Measurements from ENCODE around the gene IKZF1.
A peak's percentile ranks its signal among the peaks of the same experiment; 100 is the strongest.

The IKZF1 gene

DNA sequence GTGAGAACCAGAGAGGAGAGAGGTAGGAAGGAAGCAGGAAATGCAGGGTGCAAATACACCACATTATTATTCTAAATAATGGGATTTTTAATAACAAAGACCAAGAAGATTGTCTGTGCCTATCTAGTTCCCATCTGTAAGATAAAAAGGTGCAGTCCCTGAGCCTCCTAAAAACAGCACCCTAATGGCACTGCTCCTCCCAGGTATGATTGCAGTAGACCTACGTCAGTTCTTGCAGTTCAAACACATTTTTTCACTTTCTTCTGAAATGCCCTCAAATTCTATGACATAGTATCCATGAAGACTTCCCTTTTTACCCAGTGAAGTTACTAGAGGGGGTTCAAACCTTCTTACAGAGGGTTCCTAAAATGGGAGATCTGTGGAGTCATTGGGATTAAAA lies 75.0 kb downstream of the IKZF1 start:
- no peak for DNase-seq

DNA sequence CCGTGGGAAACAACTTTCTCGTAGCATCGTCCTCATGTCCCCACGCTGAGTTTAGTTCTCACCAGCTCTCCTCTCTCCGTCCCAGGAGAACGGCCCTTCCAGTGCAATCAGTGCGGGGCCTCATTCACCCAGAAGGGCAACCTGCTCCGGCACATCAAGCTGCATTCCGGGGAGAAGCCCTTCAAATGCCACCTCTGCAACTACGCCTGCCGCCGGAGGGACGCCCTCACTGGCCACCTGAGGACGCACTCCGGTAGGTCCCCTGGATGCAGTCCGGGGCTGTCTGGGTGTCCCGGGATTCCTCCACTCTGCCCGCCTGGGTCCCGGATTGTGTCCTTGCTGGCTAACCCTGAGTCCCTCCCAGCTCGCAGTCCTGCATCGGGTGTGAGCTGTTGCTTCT lies 77.9 kb downstream of the IKZF1 start:
- DNase-seq: no peak

DNA sequence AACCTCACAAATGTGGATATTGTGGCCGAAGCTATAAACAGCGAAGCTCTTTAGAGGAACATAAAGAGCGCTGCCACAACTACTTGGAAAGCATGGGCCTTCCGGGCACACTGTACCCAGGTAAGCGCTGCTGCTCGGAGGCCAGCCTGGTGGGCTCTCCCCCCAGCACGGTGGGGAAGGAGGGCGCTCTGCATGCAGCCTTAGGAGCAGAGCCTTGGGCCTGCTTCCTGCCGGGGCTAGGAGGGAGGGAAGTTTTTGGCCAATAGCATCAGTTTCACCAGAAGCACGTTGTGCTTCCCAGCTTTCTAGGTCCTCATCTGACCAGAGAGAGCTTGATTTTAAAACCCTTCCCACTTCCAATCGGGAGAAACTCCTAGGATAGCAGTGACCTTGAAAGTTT lies 82.8 kb downstream of the IKZF1 start:
- no peak for DNase-seq

DNA sequence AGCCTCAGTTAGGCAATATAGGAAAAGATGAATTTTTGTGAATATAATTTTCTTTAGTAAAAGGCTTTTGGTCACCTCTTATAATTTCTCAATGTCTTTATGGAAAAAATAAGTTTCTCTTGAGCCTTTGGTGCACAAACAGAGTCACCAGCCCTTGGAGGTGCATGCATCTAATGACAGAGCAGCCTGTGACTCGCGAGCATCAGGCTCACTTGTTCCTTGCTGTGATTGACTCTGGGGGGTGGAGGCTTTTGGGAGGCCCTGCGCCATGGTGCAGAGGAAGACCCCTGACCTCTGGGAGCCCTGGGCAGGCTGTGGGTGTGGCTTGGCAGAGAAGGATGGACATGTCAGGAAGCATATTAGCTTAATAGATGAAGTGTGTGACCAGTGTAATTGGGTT lies 85.4 kb downstream of the IKZF1 start:
- no peak for DNase-seq

DNA sequence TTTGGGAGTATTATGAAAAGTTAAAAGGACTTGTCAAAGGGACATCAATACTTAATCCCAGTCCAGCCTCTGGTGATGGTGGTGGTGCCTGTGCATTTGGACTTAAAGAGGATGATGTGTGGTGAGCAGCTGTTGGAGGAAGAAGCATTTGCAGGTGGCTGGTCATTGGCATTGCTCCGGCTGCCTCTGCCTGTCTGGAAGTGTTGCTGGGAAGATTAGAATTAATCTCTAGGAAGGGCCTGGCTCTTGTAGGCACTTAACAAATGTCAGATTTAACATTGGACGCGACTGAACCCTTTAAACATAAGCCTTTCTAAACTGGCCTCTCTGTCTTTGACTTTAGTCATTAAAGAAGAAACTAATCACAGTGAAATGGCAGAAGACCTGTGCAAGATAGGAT lies 86.9 kb downstream of the IKZF1 start:
- DNase-seq: no peak

DNA sequence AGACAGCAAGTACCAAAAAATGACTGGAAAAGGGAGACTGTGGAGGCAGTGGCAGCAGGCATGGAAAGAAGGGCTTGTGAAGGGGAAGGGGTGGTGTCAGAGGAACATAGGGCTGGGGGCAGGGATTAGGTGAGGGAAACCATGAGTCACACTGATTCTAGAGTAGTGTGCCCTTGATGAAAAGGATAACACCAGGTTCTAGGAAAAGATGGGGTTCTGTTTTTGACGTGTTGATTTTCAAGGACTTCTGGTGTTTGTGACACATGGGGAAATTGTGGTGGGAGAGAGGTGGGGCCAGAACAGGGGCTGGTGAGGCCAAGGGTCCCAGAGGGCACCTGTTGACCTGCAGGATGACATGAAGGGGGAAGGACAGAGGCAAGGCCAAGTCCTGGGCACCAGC lies 88.6 kb downstream of the IKZF1 start:
- DNase-seq: peak; percentile 61 to 62

DNA sequence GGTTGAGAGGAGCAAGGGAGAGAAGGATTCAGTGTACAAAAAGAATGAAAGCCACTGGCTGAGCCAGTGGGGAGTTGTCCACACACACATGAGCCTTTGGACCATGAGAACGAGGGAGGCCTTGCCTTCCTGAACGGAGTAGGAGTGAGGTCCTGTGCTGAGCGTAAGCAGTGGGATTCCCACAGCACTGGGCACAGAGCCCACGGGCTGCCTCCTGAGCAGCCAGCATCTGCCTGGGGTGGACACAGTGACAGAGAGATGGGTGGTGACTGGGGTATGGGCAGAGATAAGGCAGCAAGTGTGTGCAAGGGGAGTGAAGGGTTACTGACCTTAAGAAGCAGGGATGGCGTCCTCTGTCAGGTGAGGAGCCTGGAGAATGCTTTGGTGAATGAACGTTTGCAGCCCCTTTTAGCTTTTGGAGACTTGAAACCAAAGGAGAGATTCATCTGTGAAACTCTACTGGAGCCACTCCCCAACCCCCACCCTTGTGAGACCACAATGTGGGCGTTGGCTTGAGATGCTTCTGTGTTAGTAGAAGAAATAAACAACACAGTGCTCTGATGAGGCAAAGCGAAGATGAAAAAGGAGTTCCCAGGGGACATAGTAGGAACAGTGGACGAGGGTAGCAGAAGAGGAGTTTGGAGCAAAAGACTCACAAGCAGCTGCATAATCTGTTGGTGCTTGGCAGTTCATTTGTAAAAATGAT lies 89.2 kb downstream of the IKZF1 start:
- peak; percentile 48 to 50 for DNase-seq

DNA sequence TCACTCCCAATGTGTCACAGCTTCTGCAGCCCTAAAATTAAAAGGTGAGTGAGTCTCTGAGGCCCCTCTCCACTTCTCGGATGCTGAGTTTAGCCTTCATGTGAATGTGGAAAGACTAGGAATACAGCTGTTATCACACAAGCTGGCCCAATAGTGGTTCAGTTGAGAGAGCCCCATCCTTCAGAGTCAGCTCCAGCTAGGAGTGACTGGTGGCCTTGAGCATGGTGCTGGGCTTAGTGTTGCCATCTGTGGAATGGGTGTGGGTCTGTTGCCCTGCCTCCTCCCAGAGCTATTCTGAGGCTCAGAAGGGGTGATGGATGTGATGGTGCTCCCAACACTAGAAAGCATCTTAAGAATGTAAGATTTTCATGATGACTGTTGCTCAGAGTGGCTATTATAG lies 89.8 kb downstream of the IKZF1 start:
- no peak for DNase-seq

DNA sequence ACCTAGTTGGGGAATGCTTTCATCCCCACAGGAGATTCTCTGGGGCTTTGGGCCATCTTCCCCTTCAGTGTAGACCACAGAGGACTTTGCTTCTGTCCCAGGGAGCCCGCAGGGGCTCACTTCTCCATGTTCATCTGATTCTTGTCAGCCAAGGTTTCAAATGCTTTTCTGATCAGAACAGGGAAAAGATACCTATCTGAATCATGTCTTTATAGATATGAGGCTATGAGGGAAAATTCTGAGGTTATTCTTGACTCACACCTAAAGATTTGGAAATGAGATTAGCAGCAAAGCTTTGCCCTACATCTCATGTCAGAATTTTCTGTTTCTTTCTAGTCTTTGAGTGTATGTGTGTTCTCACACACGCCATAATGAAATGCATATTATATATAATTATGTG lies 92.3 kb downstream of the IKZF1 start:
- DNase-seq: no peak

DNA sequence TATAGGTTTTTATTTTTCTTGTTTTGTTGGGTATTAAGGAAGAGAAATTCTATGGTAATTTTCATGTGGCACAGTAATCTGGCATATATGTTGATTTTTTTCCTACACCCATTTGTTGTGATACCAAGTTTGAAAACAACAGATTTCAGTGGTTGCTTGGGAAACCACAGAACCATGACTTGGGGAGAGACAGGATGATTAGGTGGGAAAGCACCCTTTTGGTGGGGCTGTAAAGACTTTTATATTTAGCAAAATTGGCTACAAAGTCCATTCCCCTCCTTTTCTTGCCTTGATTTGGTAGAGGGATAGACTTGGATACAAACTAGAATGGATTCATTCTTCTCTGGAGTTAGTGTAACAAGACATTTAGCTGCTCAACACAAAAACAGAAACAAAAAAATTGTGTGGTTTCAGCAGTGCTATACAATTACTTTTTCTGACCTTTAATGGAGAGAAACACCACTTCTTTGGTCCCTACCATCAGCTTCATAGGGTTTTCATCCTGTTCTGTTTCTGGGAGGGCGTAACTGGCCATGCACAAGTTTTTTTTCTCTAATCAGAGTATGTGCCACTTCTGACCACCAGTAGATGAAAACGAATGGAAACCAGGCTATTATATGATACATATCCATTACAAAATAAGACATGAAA lies 92.9 kb downstream of the IKZF1 start:
- DNase-seq: no peak

DNA sequence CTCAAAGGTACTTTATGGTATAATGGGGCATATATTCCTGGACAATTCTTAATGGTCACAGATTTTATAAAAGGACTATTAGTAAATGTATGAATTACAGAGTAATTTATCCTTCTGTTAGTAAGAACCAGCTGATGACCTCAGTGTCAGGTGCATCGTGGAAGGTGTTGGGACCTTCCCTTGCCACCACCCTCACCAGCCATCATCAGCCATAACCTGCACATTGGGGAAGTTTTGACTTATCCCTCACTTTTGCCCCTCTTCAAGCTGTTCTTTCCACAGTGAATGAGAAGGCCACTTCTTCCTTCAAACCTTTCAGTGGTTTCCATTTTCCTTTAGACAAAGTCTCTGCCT lies 93.4 kb downstream of the IKZF1 start:
- peak in 1 of 2 donors; percentile 48 for DNase-seq

DNA sequence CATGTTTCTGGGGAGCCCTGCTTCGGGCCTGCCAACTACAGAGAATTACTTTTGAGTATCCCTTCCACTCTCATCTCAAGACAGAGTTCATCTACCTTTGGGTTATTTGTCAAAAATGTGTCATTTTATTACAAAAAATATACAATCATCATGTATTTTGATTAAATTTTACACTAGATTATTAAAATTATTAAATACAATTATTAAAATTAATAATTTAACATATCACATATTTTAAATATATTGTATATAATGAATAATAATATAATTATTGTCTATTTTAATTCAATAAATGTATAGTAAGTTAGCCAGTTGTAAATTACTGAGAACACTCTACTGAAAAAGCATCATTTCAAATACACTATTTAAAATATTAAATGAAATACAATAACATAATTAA lies 94.7 kb downstream of the IKZF1 start:
- DNase-seq: no peak

DNA sequence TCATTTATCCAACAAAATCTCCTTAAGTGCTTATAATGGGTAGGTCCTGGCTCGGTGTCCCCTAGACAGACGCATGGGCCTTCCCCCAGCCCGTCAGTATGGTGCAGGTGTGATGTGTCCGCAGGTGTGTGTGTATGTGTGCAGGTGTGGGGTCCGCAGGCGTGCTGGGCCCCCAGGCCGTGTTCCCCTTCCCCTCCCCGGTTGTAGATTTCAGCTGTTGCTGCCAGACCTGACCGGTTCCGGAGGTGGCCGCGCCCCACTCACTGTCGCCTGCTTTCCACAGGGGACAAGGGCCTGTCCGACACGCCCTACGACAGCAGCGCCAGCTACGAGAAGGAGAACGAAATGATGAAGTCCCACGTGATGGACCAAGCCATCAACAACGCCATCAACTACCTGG lies 95.1 kb downstream of the IKZF1 start:
- no peak for DNase-seq

DNA sequence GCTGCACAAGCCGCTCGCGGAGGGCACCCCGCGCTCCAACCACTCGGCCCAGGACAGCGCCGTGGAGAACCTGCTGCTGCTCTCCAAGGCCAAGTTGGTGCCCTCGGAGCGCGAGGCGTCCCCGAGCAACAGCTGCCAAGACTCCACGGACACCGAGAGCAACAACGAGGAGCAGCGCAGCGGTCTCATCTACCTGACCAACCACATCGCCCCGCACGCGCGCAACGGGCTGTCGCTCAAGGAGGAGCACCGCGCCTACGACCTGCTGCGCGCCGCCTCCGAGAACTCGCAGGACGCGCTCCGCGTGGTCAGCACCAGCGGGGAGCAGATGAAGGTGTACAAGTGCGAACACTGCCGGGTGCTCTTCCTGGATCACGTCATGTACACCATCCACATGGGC lies 95.6 kb downstream of the IKZF1 start:
- DNase-seq: no peak

DNA sequence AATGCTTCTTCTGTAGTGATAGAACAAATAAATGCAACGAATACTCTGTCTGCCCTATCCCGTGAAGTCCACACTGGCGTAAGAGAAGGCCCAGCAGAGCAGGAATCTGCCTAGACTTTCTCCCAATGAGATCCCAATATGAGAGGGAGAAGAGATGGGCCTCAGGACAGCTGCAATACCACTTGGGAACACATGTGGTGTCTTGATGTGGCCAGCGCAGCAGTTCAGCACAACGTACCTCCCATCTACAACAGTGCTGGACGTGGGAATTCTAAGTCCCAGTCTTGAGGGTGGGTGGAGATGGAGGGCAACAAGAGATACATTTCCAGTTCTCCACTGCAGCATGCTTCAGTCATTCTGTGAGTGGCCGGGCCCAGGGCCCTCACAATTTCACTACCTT lies 99.9 kb downstream of the IKZF1 start:
- DNase-seq: no peak

DNA sequence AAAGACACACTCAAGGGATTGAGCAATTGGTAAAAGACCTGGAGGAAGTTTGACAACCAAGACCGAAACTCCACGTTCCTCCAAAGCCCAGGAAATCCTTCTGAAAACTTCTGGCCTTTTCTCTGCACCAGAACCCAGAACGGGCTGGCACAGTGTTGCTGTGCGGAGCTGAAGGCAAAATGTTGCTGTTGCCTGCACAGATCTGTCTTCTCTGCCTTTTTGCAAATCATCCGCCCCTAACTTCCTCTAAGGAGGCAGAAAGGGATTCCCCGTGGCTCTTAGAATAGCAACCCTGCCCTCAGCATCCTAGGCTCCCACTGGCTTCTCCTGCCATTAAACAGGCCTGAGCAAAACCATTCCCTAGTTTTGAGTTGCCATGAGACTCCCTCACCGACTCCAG lies 100.7 kb downstream of the IKZF1 start:
- DNase-seq: no peak

DNA sequence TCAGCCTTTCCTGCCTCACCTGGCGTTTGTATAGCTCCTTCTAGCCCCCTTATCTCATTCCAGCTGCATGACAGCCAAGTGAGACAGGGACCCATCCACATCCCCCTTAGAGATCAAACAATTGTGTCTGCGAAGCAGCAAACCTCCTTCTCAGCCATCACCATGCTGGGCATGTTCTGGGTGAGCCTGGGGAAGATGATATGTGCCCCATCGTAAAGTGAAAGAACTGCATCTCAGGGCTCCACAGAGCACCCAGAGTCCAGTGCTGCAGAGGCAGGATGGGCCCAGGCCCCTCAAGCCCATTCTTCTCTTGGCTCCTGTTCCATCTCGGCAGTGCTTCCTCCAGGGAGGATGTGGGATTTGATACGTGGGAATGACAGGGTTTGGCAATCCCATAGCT lies 102.4 kb downstream of the IKZF1 start:
- DNase-seq: no peak

DNA sequence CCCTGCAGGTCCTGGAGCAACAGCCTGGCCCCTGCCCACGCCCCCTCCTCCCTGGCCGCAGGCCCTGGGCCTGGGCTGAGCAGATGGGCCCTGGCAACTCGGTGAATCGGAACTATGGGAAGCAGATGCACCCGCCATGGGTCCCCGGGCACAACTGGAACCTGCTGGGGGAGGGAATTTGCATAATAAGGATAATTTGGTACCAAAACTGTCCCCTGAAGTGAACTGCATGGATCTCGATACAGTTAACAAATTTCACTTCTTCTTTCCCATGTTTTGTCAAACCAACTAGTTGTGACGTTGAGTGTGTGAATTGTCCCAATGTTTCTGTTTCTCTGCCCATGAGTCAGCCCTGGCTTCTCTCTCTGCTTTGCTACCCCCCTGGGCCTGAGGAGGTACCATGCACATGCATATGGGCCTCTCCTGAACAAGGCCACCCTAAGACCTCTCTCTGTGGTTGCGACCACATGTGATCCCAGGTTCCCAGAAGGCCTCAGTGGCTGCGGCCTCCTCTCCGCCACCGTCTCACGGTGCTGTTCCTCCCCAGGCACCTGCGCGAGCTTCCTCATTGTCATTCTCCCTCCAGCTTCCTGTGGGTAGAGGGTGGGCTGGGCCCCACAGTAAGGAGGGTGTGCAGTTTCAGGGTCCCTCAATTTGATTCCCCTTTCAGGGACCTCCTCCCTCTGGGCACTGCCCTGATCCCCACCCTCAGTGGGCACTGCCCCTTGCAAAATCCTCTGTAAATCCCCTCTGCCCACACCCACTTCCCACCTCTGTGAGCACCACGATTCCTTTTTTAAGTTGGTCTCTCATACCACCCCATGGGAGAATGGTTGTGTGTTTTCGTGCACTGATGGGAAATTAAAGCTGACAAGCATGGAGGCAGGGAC lies 105.6 kb downstream of the IKZF1 start:
- DNase-seq: no peak

DNA sequence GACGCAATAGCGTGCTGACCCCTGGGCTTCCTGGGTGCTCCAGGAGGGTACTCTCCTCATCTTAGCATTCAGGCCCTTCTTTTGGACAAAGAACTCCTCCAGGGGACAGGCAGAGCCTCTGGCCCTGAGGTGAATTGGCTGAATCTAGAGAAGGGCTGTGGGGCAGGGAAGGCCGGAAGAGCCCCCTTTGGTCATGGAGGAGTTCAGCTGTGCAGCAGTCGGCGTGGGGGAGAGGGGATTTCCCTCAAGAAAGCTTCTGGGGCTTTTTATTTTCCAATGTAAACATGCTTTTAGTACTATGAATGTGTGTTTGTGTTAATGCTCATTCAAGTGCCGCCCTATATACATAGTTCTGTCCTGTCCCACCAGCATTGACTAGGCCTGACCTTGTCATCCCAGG lies 106.8 kb downstream of the IKZF1 start:
- DNase-seq: no peak

DNA sequence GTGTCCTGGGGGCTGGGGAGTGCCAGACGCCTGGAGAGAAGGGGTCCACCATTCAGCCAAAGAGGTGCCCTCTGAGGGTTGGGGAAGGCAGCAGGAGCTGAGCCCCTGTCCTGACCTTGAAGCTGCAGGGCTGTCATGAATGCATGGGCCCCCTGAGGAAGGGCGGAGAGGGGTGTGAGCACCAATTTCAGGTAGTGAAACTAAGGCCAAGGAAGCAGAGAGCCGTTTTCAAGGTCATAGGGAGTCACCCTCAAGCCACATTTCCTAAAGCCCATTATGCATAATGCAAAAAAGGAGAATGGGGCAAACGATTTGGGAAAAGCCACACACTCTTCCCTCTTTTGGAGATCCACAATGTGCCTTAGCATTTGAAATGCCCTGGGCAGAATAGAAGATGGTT lies 108.5 kb downstream of the IKZF1 start:
- DNase-seq: no peak

DNA sequence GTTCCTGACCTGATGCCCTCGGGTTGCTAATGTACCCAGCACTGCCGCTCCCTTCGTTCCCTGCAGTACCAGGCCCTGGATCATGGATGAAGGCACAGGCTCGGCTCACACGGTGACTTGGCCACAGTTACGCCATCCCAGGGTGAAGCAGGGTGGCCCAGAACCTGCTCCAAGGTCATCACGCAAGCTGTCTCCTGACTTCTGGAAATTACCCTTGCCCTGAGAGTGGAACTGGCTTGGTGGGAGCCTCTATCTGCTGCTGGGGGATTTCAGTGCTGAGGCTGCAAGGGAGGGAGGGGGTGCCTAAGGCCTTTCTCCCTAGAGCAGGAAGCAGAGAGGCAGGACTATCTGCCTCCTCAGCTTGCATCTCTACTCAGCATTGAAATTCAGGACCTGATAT lies 109.0 kb downstream of the IKZF1 start:
- DNase-seq: no peak

DNA sequence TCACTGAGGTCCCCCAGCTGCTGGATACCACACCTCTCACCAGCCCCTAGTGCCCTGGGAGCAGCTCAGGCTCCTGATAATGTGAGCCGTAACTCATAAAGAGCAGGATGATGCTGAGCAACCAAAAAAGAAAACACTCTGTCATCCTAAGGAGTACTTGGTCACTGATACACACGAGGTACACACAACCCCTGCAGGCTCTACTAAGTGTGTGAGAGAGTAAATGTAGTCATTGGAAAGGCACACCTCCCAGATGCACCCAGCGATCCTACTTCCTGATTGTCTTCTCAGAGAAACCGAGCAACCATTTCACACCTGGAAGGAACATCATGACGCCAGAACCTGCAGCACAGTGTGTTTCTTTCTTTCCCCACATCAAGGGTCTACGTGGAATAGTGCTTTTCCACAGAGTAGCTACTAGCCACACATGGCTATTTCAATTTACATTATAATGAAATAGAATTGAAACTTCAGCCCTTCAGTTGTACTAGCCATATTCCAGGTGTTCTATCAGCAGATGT lies 111.4 kb downstream of the IKZF1 start:
- no peak for DNase-seq

DNA sequence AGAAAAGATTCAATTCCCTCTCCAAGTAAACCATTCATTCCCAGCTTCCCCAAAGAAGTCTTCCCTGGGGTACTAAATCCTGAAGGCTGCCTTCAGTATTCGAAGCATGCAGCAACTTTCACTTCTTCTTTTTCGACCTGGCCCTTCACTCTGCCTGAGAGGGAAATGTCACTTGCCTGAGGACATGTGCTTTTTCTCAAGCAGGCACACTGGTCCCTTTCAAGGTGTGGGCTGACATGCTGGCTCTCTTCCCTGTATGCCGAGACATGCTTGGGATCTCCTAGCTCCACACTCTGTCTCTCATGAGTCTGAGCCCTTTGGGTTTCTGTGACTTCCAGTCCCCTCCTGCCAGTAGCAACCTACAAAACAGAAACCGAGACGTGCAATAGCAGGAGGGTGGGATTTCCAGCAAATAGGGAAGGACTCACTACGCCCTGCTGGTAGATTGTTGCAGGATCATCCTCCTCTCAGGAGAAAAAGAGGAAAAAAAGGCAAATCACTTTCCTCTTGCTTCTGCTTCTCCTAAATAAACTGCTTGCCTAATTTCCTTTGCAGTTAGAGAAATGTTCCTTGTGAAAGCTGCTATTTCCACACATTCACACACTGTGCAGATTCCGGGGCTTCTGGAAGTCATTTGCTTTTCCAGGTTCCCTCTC lies 112.1 kb downstream of the IKZF1 start:
- no peak for DNase-seq
